Prostate gland (tissue), 2 donors: ENCODE measurements around the gene BAG1. TPM values are rescaled to one million over a fixed set of nuclear protein-coding genes. Genes with fewer than 3 reads are reported as not detected.

ENCODE experiments used
- DNase-seq: peaks from one replicate; pipeline ENCODE4 v3.0.0-alpha.2; 2019; ENCODE audit warnings: low spot score
- H3K27ac ChIP-seq, 2 donors: fragments of 200-600 bp; sonication (generic); 2 replicates each; pipeline ENCODE4 v1.5.1; 2017 to 2019
- H3K27me3 ChIP-seq: fragments of 200-600 bp; sonication (generic); replicated peaks from 2 replicates; pipeline ENCODE4 v1.5.1; 2019; ENCODE audit not compliant: insufficient read depth
- H3K36me3 ChIP-seq, 2 donors: fragments of 200-600 bp; sonication (generic); 1 replicate in 1 of 2; 2 replicates in 1 of 2; pipeline versions ENCODE4 v1.5.1 to v1.8.1; 2017 to 2019
- H3K4me1 ChIP-seq: fragments of 200-600 bp; sonication (generic); replicated peaks from 2 replicates; pipeline ENCODE4 v1.5.1; 2019
- H3K4me3 ChIP-seq, 2 donors: fragments of 200-600 bp; sonication (generic); 2 replicates each; pipeline ENCODE4 v1.5.1; 2017 to 2019
- H3K9me3 ChIP-seq: fragments of 200-600 bp; sonication (generic); 2 replicates; pipeline ENCODE4 v1.5.1; 2017
- CTCF ChIP-seq, 4 experiments: fragments of 200-600 bp in 2 of 4; fragments of 450-650 bp in 2 of 4; sonication (generic) in 2 of 4; IDR thresholded peaks; 1 replicate in 3 of 4; 2 replicates in 1 of 4; pipeline ENCODE4 v1.5.1; 2016 to 2019; ENCODE audit warnings: antibody characterized with exemption in 4 of 4, mild to moderate bottlenecking in 2 of 4, moderate library complexity in 2 of 4
- POLR2A ChIP-seq: fragments of 450-650 bp; IDR thresholded peaks from one replicate; pipeline ENCODE4 v1.6.1; 2016; ENCODE audit warnings: antibody characterized with exemption, mild to moderate bottlenecking
- POLR2AphosphoS5 ChIP-seq: sonication (generic); formaldehyde crosslinking; IDR thresholded peaks from one replicate; pipeline ENCODE4 v1.6.1; 2017; ENCODE audit warnings: antibody characterized with exemption
- WGBS: methylation state at CpG from one replicate; pipeline ENCODE4 v1.1.5; 2018; 5-methylcytosine and 5-hydroxymethylcytosine counted together
- intact Hi-C: fragments of 100-400 bp; cut with DNase I; formaldehyde crosslinking; loops from one replicate; pipeline ENCODE4 v1.14.2; 2022
- total RNA-seq, 2 donors: library from RNA; depleted of rRNA; stranded (reverse); fragments of >200 nt; gene quantifications; one replicate each; pipeline ENCODE4 v1.1.0, GENCODE V29; 2016

BAG1 gene
- total RNA-seq, 2 donors from 2014 or later = 94.9 to 112 TPM

GRCh38 chr9:33273266-33273971 is 8.9 kb upstream of the BAG1 start:
- TF ChIP-seq CTCF (IDR thresholded peaks at IDR 0.05) (no peak), POLR2AphosphoS5 (no peak), POLR2A (no peak)
- no peaks in the 10 kb centered on the region for H3K9me3 ChIP-seq
- no peaks in the 10 kb centered on the region for H3K27me3 ChIP-seq
- intact Hi-C loops = no loop called here
- H3K36me3 ChIP-seq = peaks cover 0 to 25% of the 10 kb centered on the region in 2 donors
- H3K4me1 ChIP-seq = no peaks in the 10 kb centered on the region
- WGBS = 73% methylated on average over 3 of the region's 3 CpGs
- no peak for DNase-seq
- no peak overlapping the region for H3K27ac ChIP-seq
- no peak overlapping the region for H3K4me3 ChIP-seq

- TF ChIP-seq POLR2AphosphoS5 (no peak), POLR2A (no peak), CTCF (IDR thresholded peaks at IDR 0.05) (no peak)
- H3K9me3 ChIP-seq = no peaks in the 10 kb centered on the region
- H3K27me3 ChIP-seq = no peaks in the 10 kb centered on the region
- intact Hi-C loops = no loop called here
- peak; percentile 21 for DNase-seq
- peaks cover 0 to 13% of the 10 kb centered on the region in 2 donors for H3K36me3 ChIP-seq
- peak overlapping the region in 1 of 2 donors; percentile 64 for H3K27ac ChIP-seq
- no peak overlapping the region for H3K4me3 ChIP-seq
- WGBS = 100% methylated on average over 1 of the region's 1 CpG
- no peaks in the 10 kb centered on the region for H3K4me1 ChIP-seq
These were observed 7.6 kb upstream of the BAG1 start for GRCh38 chr9:33272061-33272460.

- TF ChIP-seq POLR2A = no peak
- no peak for TF ChIP-seq CTCF (IDR thresholded peaks at IDR 0.05)
- Histone ChIP-seq H3K36me3 (peaks cover 0 to 8% of the 10 kb centered on the region in 2 donors), H3K27ac (no peak overlapping the region), H3K4me1 (peaks cover 4% of the 10 kb centered on the region), H3K4me3 (no peak overlapping the region), H3K9me3 (no peaks in the 10 kb centered on the region), H3K27me3 (no peaks in the 10 kb centered on the region)
- no peak for DNase-seq
- 65% methylated on average over 3 of the region's 3 CpGs for WGBS
- intact Hi-C loops = no loop called here
These were observed 5.6 kb upstream of the BAG1 start for GRCh38 chr9:33270146-33270545.

- Histone ChIP-seq H3K36me3 (peaks cover 0 to 8% of the 10 kb centered on the region in 2 donors), H3K4me3 (no peak overlapping the region), H3K9me3 (no peaks in the 10 kb centered on the region), H3K27me3 (no peaks in the 10 kb centered on the region), H3K27ac (no peak overlapping the region), H3K4me1 (peaks cover 8% of the 10 kb centered on the region)
- TF ChIP-seq POLR2AphosphoS5 (no peak), CTCF (IDR thresholded peaks at IDR 0.05) (no peak), POLR2A (no peak)
- intact Hi-C loops = no loop called here
- no peak for DNase-seq
These were observed 2.8 kb upstream of the BAG1 start for GRCh38 chr9:33267151-33267767.
